Measurements from ENCODE around the gene PPARD.
A peak's percentile ranks its signal among the peaks of the same experiment; 100 is the strongest.

PPARD gene

DNA sequence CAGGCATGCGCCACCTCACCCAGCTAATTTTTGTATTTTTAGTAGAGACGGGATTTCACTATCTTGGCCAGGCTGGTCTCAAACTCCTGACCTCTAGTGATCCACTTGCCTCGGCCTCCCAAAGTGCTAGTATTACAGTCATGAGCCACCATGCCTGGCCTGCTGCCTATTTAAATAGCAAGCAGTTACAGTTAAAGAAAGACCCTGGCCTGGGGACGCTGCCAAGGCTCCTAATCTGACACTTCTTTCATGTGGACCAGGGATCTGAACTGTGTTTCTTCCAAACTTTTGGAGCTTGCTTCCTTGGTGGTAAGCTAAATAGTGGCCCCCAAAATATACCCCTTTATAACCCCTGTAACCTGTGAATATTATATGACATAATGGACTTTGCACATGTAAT lies 15.3 kb downstream of the PPARD start:
- DNase-seq (ENCODE audit: insufficient read length, low spot score) (no peak), FAIRE-seq (no peak)
- TF ChIP-seq POLR2A (IDR thresholded peaks at IDR 0.05; ENCODE audit: low read depth, low read length), result no peak

DNA sequence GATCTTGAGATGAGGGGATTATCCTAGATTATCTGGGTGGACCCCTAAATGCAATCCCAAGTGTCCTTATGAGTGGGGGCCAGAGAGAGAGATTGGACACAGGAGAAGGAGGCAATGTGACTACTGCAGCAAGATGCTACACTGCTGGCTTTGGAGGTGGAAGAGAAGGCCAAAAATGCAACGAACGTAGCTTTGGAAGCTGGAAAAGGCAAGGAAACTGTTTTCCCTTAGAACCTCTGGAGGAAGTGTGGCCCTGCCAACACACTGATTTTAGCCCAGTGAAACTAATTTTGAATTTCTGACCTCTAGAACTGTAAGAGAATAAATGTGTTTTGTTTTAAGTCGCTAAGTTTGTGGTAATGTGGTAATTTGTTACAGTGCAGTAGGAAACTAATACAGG lies 15.7 kb downstream of the PPARD start:
- DNase-seq (ENCODE audit: insufficient read length, low spot score), result no peak
- TF ChIP-seq POLR2A (IDR thresholded peaks at IDR 0.05; ENCODE audit: low read depth, low read length), result no peak
- no peak for FAIRE-seq

DNA sequence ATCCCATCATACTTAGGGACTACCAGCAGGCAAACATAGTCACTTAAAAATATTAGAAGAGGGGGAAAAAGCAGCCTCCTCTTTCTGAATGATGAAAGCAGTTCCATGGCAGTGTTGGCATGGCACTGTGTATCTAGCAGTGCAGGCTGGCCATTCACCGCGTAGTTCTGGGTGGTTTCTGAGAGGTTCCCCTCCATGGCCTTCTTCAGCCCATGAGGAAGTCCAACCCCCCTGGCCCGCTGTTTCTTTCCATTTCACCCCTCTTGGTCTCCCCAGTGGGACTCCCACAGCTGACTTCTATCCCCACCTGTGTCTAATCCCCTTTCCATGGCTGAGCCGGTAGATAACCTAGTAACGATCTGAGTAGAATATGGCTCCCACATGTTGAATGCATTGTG lies 17.0 kb downstream of the PPARD start:
- no peak for TF ChIP-seq POLR2A (IDR thresholded peaks at IDR 0.05; ENCODE audit: low read depth, low read length)
- no peak for FAIRE-seq
- no peak for DNase-seq (ENCODE audit: insufficient read length, low spot score)

DNA sequence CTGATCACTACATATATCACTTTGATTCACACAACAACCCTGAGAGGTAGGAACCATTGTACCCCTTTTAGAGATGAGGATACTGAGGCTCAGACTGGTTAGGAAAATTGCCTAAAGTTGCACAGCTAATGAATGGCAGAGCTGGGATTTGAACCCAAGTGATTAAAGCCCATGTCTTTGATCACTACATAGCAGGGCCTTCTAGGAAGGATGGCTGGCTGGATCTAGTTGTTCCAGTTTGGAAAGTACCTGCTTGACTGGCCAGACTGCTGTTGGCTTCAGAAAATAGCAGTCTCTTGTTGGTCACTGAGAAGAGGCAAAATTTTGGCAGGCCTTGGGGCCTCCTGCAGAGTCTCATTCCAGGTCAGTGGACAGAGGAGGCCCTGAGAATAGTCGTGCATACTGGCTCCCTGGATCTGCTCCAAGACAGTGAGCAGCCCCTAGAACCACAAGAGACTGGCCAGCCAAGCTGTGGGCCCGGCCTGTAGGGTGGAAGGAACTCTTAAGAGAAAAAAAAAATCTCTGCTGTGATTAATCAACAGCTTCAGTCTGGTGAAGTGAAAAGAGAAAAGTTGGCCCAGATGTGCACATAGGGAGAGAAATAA lies 17.5 kb downstream of the PPARD start:
- no peak for TF ChIP-seq POLR2A (IDR thresholded peaks at IDR 0.05; ENCODE audit: low read depth, low read length)
- DNase-seq (ENCODE audit: insufficient read length, low spot score), result no peak
- peak; percentile 41 for FAIRE-seq

DNA sequence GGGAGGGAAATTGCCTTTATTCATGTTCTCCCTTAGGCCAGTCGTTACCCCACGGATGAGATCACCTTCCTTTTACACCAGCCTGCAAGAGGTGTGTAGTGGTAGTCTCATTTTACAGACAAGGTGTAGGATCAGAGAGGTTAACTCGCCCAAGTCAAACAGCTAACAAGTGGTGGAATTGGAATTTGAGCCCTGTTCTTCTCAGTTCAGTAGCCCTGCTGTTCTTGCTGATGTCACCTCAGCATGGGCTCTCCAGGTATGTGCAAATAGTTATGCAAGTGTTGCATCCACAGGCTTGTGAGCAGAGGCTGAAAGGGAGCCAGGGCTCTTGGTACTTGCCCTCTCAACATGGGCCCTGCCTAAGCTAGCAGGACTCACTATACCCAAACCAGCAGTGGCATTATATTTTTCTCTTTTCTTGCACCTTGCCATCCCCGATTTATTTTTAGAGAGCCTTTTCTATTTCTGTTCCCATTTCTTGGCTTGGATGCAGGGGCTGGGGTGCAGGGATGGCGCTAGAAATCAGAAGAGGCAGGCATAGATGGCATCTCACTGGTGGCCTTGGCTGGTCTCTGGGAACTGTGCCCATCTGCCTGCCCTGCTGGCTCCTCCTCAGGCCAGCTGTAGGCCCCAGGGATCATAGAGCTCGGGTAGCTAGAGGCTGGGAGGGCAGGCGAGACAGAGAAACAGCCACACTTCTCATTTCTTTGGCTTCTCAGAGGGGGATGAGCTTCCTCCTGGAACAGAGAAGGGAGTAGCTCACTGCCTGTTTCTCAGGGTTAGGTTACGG lies 18.2 kb downstream of the PPARD start:
- no peak for TF ChIP-seq POLR2A (IDR thresholded peaks at IDR 0.05; ENCODE audit: low read depth, low read length)
- no peak for DNase-seq (ENCODE audit: insufficient read length, low spot score)
- FAIRE-seq, result no peak

DNA sequence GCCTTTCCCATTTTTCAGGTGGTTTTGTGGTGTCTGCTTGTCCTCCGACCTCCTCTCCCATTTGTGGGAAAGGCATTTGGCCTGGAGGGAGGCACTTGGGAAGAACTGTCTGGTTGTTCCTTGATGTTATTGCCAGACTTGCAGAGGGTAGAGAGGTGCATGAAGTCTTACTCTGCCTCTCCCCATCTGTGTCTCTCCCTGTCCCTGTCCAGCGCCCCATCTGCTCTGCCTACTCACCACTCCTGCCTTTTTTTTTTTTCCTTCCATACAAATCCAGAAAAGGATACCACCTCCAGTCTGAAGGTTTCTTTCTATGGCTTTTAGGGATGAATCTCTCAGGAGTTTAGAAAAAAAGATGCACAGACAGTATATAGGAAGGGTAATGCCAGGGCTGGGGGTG lies 19.8 kb downstream of the PPARD start:
- DNase-seq (ENCODE audit: insufficient read length, low spot score) (no peak), FAIRE-seq (no peak)
- TF ChIP-seq POLR2A (IDR thresholded peaks at IDR 0.05; ENCODE audit: low read depth, low read length), result no peak

DNA sequence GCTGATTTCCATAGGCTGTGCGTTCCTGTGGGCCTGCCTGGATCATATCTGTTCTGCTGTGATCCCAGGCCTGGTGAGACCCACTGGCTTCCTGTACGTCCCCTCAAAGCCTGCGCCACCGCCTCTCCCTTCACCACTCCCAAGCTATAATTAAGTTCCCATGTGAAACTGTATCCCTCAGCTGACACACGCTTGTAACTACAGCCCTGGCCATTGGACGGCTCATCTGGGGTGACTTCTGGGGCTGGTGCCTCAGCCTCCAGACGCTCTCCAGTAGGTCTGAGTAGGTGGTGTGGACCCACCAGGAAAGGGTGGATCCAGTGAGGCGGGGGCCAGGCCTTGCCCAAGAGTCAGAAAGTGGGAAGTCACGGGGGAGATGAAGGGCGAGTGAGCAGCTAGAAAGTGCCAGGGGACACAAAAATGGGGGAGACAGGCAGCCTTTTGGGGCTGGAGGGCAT lies 21.0 kb downstream of the PPARD start:
- DNase-seq (ENCODE audit: insufficient read length, low spot score), result no peak
- no peak for FAIRE-seq

DNA sequence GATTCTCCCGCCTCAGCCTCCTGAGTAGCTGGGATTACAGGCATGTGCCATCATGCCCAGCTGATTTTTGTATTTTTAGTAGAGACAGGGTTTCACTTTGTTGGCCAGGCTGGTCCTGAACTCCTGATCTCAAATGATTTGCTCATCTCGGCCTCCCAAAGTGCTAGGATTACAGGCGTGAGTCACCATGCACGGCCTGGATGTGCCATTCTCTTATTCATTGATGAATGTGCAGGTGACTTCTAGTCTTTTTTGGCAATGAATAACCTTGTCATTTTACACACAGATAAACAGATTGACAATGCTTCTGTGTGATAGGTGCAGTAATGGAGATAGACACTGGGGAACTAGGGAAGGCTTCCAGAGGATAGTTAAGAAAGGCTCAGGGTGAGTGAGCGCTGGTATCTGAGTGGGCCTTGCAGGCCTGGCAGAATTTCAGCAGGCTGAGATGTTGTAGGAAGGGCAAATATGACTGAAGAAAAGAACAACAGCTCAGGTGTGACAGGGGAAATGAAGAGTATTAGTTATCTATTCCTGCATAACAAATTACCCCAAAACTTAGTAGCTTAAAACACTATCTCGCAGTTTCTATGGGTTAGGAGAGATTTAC lies 23.3 kb downstream of the PPARD start:
- DNase-seq (ENCODE audit: insufficient read length, low spot score) (no peak), FAIRE-seq (no peak)
- no peak for TF ChIP-seq POLR2A (IDR thresholded peaks at IDR 0.05; ENCODE audit: low read depth, low read length)

More for the DNA sequence above, 21.0 kb downstream of the PPARD start:
- no peak for TF ChIP-seq POLR2A (IDR thresholded peaks at IDR 0.05; ENCODE audit: low read depth, low read length)

DNA sequence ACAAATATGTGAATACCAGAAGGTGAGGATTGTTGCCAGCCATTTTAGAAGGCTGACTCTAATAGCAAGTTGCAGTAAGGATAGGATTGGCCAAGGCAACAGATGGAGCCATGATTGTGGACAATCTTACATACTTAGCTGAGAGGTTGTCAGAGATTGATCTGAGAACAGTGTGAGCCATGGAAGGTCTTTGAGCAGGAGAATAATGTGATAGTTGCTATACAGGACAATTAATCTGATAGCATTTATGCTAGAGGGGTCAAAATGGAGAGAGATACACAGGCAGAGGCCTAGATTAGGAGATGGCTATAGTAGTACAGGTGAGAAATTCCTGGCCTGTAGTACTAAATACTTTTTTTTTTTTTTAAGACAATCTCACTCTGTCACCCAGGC lies 23.8 kb downstream of the PPARD start:
- DNase-seq (ENCODE audit: insufficient read length, low spot score), result no peak
- no peak for FAIRE-seq
- no peak for TF ChIP-seq POLR2A (IDR thresholded peaks at IDR 0.05; ENCODE audit: low read depth, low read length)

DNA sequence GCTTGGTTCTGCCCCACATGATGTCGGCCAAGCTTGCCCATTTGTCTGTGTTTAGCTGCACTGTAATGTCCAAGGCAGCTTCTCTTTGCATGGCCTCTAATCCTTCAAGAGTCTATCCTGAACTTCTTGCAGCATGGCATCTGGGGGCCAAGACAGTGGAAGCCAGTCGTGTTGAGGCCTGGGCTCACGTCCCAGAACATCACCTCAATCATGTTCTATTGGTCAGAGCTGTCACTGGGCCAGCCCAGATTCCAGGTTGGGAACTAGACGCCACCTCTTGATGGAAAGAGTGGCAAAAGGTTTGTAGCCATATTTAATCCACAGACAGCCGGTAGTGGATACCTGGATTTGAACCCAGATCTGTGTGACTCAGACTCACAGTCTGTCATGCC lies 25.3 kb downstream of the PPARD start:
- DNase-seq (ENCODE audit: insufficient read length, low spot score) (no peak), FAIRE-seq (no peak)
- no peak for TF ChIP-seq POLR2A (IDR thresholded peaks at IDR 0.05; ENCODE audit: low read depth, low read length)

DNA sequence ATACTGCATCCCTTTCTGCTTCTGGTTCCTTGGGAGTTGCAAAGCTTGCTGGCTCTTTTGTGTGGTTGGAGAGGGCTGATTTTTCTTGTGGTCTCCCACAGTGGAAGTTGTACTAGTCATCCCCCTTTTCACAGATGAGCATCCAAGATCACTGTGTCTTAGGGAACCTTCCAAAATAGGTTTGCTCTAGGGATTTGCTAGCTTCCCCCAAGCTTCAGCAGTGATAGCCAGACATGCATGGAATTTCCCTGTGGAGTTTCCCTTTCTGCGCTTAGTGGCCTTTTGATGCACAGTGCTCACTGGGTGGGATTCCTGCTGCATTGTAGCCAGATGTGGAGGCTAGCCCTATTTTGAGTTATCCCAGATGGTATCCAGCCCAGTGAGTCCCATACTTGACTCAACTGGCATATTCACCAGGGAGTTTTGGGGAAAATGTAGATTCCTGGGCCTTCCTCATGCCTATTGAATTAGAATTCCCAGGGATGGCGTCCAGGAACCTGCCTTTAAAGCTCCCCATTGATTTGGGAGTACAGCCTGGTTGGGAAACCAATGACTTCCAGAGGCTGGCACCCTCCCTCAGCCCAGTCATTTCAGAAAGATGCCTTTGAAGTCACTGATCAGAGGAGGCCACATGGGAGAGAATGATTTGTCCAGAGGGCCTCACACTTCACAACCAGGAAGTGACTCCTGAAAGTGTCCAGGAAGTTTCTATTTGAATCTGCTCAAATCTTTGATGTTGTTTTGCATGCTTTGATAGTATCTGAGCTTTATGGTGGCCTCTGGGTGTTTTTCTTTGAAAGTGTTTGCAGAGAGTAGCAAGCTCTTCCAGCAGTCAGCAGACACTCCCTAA lies 25.9 kb downstream of the PPARD start:
- TF ChIP-seq POLR2A (IDR thresholded peaks at IDR 0.05; ENCODE audit: low read depth, low read length), result no peak
- DNase-seq (ENCODE audit: insufficient read length, low spot score), result no peak
- no peak for FAIRE-seq

DNA sequence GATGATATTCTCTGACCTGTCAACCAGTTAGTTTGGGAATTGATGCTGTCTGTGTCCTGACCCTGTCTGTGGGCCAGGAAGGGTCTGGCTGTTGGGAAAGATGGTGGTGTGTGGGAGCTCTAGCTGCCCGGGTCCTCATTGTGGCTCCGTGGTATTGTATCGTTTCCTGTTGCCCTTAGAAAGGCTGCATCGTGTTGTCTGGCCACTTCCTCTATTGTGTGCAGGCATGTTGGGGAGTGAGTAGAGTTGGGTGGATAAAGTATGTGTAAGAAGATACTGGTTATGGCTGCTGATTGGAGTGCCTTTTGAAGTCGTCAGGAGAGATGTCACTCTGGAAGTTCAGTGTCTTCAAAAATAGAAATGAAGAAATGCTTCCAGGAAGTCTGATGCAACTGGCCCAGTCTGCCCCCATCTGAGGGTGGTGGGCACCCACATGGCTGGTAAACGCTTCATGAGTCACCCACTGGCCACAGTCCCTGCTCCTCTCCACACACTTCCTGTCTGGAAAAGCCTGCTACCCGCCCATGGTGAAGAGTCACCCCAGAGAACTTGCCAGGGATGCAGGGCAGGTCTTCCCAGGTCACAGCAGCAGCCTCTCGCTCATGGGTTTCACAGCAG lies 27.9 kb downstream of the PPARD start:
- peak; percentile 24 for TF ChIP-seq POLR2A (IDR thresholded peaks at IDR 0.05; ENCODE audit: low read depth, low read length)
- FAIRE-seq, result peak; percentile 86
- peak; percentile 91 for DNase-seq (ENCODE audit: insufficient read length, low spot score)

DNA sequence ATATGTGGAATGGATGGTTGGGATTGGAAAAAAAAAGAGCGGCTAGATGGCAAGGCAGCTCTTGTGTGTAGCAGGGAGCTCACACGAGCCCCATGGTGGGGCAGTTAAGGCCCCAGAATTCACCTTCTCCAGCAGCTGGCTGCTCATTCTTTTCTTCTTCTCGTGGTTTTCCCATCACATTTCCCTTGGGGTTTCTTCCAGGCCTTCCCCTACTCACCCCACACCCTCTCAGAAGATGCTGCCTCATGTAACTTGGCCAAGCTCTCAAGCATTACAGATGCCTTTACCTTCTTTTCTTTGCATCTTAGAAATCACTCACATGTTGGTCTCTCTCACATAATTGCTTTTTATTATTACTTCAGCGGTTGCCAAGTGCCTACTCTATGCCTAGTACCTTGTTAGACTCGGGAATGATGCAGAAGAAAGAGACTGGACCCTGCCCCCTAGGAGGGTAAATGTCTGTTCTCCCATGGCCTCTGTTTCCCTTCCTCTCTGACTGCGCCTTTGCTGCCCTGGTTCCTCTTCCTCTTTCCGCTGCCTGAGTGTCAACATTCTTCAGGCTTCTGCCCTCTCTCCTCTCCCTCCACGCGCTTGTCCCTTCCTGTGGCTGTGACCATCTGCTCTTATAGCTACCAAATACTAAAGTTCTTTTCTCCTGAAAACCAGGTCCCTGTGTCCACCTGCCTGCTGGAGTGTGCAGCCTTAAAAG lies 28.6 kb downstream of the PPARD start:
- DNase-seq (ENCODE audit: insufficient read length, low spot score), result no peak
- FAIRE-seq, result no peak
- no peak for TF ChIP-seq POLR2A (IDR thresholded peaks at IDR 0.05; ENCODE audit: low read depth, low read length)

Data from H54 (cell line).